Activated CD4-positive, alpha-beta T cell treated with anti-CD3 and anti-CD28 coated beads for 36 hours (primary cell): ENCODE results near the gene SH3BP2. TPM values are rescaled to one million over a fixed set of nuclear protein-coding genes. Genes with fewer than 3 reads are reported as not detected.

Experiments used
- ATAC-seq: fragments of 200-7000 bp; cut with Tn5 transposase; one replicate; pipeline ENCODE4 v1.10.0; 2021; ENCODE audit warnings: mild to moderate bottlenecking, moderate library complexity
- CTCF ChIA-PET: fragments of 350-600 bp; sonication (Branson Sonifier 250); formaldehyde crosslinking; loops from one replicate; lab custom pipeline; 2021; ENCODE audit warnings: antibody characterized with exemption; lab: Charles Lee
- POLR2A ChIA-PET: fragments of 350-600 bp; sonication (Branson Sonifier 250); formaldehyde crosslinking; loops from one replicate; lab custom pipeline; 2021; ENCODE audit warnings: antibody characterized with exemption, inconsistent platforms; lab: Charles Lee
- DNase-seq: peaks from one replicate; pipeline ENCODE4 v3.0.0-alpha.2; 2020
- H3K27ac Mint-ChIP-seq: one replicate; pipeline ENCODE4 v1.8.0; 2021; ENCODE audit warnings: mixed read lengths
- H3K27me3 Mint-ChIP-seq: one replicate; pipeline ENCODE4 v1.8.0; 2021; ENCODE audit warnings: mixed read lengths
- H3K36me3 Mint-ChIP-seq: one replicate; pipeline ENCODE4 v1.8.0; 2021; ENCODE audit warnings: low read depth, mixed read lengths
- H3K4me1 Mint-ChIP-seq: one replicate; pipeline ENCODE4 v1.8.0; 2021; ENCODE audit warnings: mixed read lengths
- H3K4me3 Mint-ChIP-seq: one replicate; pipeline ENCODE4 v1.8.0; 2021; ENCODE audit warnings: mild to moderate bottlenecking, moderate library complexity, mixed read lengths
- H3K9me3 Mint-ChIP-seq: one replicate; pipeline ENCODE4 v1.8.0; 2021; ENCODE audit warnings: low read depth, mixed read lengths
- intact Hi-C, 2 experiments: fragments of 100-400 bp; cut with DNase I in 1 of 2; cut with micrococcal nuclease in 1 of 2; formaldehyde crosslinking; loops; one replicate each; pipeline versions ENCODE4 v1.14.2 to v1.15.1; 2022 to 2024; cut with DNase I, micrococcal nuclease
- total RNA-seq, 2 experiments: library from RNA; stranded (reverse); gene quantifications; one replicate each; pipeline ENCODE4 v1.2.3, GENCODE V29; 2021

The SH3BP2 gene
- total RNA-seq, 2 experiments from 2014 or later = 63.3 to 68.3 TPM

DNA sequence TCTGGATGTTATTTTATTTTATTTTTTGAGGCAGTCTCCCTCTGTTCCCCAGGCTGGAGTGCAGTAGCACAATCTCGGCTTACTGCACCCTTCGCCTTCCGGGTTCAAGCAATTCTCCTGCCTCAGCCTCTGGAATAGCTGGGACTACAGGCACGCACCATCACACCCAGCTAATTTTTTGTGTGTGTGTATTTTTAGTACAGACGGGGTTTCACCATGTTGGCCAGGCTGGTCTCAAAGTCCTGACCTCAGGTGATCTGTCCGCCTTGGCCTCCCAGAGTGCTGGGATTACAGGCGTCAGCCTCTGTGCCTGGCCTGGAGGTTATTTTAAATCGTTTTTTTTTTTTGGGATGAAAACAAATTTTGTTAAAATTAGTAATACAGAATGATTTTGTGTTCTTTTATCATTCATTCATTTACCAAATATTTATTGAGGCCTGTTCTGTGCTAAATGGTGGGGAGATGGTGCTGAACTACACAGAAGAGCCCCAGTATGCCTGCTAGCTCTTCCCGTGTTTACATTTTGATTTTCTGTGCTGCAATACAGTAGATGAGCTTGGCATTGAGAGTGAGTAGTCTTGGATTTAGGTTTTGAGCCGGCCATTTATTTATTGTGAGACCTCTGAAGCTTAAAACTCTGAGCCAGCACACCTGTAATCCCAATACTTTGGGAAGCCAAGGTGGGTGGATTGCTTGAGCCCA is 73.4 kb downstream of the SH3BP2 start:
- ChIA-PET POLR2A (no interaction called here), CTCF (interaction anchor here (1.0 to 1.7 kb wide), 3 partner anchors 8 to 29 kb away, joined by 3 to 4 read pairs (median 4); no protein-coding TSS in a partner anchor)
- Mint-ChIP-seq H3K4me3 (no peak overlapping the region), H3K36me3 (peaks cover 4% of the 10 kb centered on the region), H3K27ac (no peak overlapping the region), H3K9me3 (no peaks in the 10 kb centered on the region), H3K27me3 (no peaks in the 10 kb centered on the region), H3K4me1 (peaks cover 73% of the 10 kb centered on the region)
- ATAC-seq = no peak
- DNase-seq = no peak
- intact Hi-C loops = no loop called here

DNA sequence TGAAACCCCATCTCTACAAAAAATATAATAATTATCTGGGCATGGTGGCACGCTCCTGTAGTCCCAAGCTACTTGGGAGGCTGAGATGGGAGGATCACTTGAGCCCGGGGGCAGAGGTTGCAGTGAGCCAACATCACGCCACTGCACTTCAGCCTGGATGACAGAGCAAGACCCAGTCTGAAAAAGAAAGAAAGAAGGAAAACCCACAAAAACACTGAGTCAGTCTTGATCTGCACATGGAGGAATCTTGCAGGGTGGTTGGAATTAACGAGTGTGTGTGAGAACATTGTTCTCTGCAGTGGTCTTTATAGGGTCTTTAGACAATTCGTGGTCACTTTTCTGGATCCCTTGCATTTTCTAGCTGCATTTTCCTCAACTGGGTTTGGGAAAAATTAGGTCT is 74.0 kb downstream of the SH3BP2 start:
- H3K27ac Mint-ChIP-seq = no peak overlapping the region
- H3K4me3 Mint-ChIP-seq = no peak overlapping the region
- H3K27me3 Mint-ChIP-seq = no peaks in the 10 kb centered on the region
- CTCF ChIA-PET = interaction anchor here (1.2 to 1.7 kb wide), 2 partner anchors 9 to 28 kb away, joined by 3 to 4 read pairs; no protein-coding TSS in a partner anchor
- ATAC-seq (peak; percentile 47), DNase-seq (no peak)
- H3K9me3 Mint-ChIP-seq = no peaks in the 10 kb centered on the region
- intact Hi-C loops = no loop called here
- H3K36me3 Mint-ChIP-seq = peaks cover 6% of the 10 kb centered on the region
- H3K4me1 Mint-ChIP-seq = peaks cover 73% of the 10 kb centered on the region
- POLR2A ChIA-PET = no interaction called here

- peaks cover 6% of the 10 kb centered on the region for H3K36me3 Mint-ChIP-seq
- no peak for DNase-seq
- intact Hi-C loops = no loop called here
- H3K4me1 Mint-ChIP-seq = peaks cover 65% of the 10 kb centered on the region
- ChIA-PET CTCF (interaction anchor here (1.7 kb wide), 1 partner anchor 10 kb away, joined by 3 read pairs; no protein-coding TSS in a partner anchor), POLR2A (no interaction called here)
- H3K27ac Mint-ChIP-seq = no peak overlapping the region
- H3K4me3 Mint-ChIP-seq = no peak overlapping the region
- ATAC-seq = no peak
- H3K27me3 Mint-ChIP-seq = no peaks in the 10 kb centered on the region
- no peaks in the 10 kb centered on the region for H3K9me3 Mint-ChIP-seq
Measured at GRCh38 chr4:2867758-2868491, 75.0 kb downstream of the SH3BP2 start.

DNA sequence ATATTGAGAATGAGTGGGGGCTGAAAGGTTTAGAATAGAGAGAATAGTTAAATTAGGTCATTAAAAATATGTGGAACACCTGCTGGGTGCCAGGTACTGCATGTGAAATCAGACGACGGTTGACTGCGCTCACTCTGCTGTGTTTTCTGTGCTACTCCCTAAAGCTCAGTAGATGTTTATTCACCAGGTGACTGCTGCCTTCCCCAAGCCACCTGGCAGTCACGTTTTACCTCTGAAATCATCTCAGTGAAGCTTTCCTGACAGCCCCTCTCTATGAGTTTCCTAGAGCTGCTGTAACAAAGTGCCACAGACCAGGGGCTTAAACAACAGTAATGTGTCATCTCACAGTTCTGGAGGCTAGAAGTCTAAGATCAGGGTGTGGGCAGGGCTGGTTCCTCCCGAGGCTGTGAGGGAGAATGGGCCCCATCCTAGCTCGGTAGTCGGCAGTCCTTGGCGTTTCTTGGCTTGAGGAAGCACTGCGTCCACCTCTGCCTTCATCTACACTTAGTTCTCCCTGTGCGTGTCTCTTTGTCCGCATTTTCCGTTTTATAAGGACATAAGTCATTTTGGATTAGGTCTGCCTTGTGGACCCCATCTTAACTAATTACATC is 76.1 kb downstream of the SH3BP2 start:
- POLR2A ChIA-PET = no interaction called here
- Mint-ChIP-seq H3K4me1 (peaks cover 65% of the 10 kb centered on the region), H3K4me3 (no peak overlapping the region), H3K27ac (no peak overlapping the region), H3K36me3 (peaks cover 6% of the 10 kb centered on the region), H3K27me3 (no peaks in the 10 kb centered on the region), H3K9me3 (no peaks in the 10 kb centered on the region)
- intact Hi-C loops = no loop called here
- ATAC-seq (no peak), DNase-seq (no peak)
- CTCF ChIA-PET = no interaction called here

DNA sequence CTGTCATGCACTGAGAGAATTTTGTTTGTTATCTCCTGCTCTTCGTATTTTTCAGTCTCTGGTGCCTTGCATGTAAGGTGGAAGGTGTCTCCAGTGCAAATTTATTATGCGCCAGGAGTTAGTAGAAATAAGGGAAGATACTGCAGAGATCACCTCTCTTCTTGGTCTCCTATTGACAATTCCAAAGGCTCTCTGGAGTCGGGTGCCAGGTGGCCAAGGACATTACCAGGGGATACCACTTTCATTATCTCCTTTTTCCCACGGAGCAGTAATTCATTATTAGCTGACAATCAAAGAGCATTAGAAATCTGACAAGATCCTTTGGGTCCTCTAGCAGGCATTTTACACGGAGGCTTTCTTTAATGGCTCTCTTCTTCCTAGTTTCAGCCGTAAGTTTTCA is 76.8 kb downstream of the SH3BP2 start:
- Mint-ChIP-seq H3K27me3 (no peaks in the 10 kb centered on the region), H3K27ac (no peak overlapping the region), H3K9me3 (no peaks in the 10 kb centered on the region), H3K36me3 (peaks cover 6% of the 10 kb centered on the region), H3K4me1 (peaks cover 66% of the 10 kb centered on the region), H3K4me3 (no peak overlapping the region)
- POLR2A ChIA-PET = no interaction called here
- intact Hi-C loops = no loop called here
- DNase-seq (no peak), ATAC-seq (no peak)
- CTCF ChIA-PET = no interaction called here

DNA sequence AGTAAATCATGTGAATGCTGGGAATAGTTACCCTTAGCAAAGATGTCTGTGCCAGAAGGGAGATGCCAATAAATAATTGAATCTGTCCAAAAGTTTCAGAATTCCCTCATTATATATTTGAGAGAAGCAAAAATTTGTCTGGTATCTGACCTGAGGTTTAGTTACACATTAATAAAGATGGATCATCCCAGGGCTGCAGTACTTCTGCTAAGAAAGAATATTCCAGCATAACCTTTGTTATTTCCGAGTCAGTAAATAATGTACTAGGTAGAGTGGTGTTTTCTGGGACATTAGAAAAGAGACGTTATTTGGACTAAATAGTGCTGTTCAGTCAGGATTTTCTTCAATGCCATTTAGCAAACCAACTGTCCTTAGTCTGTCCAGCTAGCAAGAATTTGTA is 77.2 kb downstream of the SH3BP2 start:
- POLR2A ChIA-PET = no interaction called here
- ATAC-seq (no peak), DNase-seq (no peak)
- H3K4me3 Mint-ChIP-seq = no peak overlapping the region
- H3K9me3 Mint-ChIP-seq = no peaks in the 10 kb centered on the region
- H3K36me3 Mint-ChIP-seq = peaks cover 6% of the 10 kb centered on the region
- no peak overlapping the region for H3K27ac Mint-ChIP-seq
- no peaks in the 10 kb centered on the region for H3K27me3 Mint-ChIP-seq
- CTCF ChIA-PET = no interaction called here
- H3K4me1 Mint-ChIP-seq = peaks cover 64% of the 10 kb centered on the region
- intact Hi-C loops = no loop called here

DNA sequence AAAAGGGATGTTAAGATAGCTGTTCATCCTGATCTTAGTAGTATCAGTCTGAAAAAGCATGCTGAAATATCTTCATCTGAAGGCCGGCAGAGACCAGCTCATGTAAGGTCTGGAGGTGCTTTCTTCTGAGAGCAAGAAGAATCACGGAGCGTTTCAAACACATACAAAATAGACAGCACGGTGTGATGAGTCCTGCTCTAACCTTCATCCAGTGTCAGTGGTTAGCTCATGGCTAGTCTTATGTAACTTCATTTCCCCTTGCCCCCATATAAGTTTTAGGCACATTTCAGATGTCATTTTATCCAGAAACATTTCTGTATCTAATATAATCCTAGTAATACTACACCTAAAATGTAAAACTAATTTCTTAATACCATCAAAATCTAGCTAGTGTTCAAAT is 78.6 kb downstream of the SH3BP2 start:
- no peak for DNase-seq
- peaks cover 12% of the 10 kb centered on the region for H3K36me3 Mint-ChIP-seq
- H3K4me3 Mint-ChIP-seq = no peak overlapping the region
- POLR2A ChIA-PET = no interaction called here
- CTCF ChIA-PET = interaction anchor here (0.5 to 3.5 kb wide), 5 partner anchors 10 to 301 kb away, joined by 3 to 14 read pairs (median 3); no protein-coding TSS in a partner anchor
- H3K27ac Mint-ChIP-seq = peak overlapping the region; percentile 80
- intact Hi-C loops = no loop called here
- no peaks in the 10 kb centered on the region for H3K27me3 Mint-ChIP-seq
- ATAC-seq = no peak
- H3K4me1 Mint-ChIP-seq = peaks cover 64% of the 10 kb centered on the region
- no peaks in the 10 kb centered on the region for H3K9me3 Mint-ChIP-seq

GRCh38 chr4:2871911-2872310 is 79.0 kb downstream of the SH3BP2 start:
- CTCF ChIA-PET = interaction anchor here (0.5 to 3.5 kb wide), 6 partner anchors 11 to 301 kb away, joined by 3 to 14 read pairs (median 3); no protein-coding TSS in a partner anchor
- ATAC-seq = peak; percentile 39
- intact Hi-C loops = no loop called here

GRCh38 chr4:2873329-2873728 is 80.4 kb downstream of the SH3BP2 start:
- H3K9me3 Mint-ChIP-seq = no peaks in the 10 kb centered on the region
- peaks cover 63% of the 10 kb centered on the region for H3K4me1 Mint-ChIP-seq
- DNase-seq (no peak), ATAC-seq (no peak)
- no peaks in the 10 kb centered on the region for H3K27me3 Mint-ChIP-seq
- H3K4me3 Mint-ChIP-seq = no peak overlapping the region
- intact Hi-C loops = no loop called here
- H3K27ac Mint-ChIP-seq = no peak overlapping the region
- POLR2A ChIA-PET = interaction anchor here (0.8 kb wide), 1 partner anchor 11 kb away, joined by 3 read pairs; no protein-coding TSS in a partner anchor
- H3K36me3 Mint-ChIP-seq = peaks cover 17% of the 10 kb centered on the region
- CTCF ChIA-PET = interaction anchor here (3.5 kb wide), 1 partner anchor 12 kb away, joined by 14 read pairs; no protein-coding TSS in a partner anchor

More at GRCh38 chr4:2871911-2872310, 79.0 kb downstream of the SH3BP2 start:
- Mint-ChIP-seq H3K27ac (peak overlapping the region; percentile 80), H3K36me3 (peaks cover 12% of the 10 kb centered on the region), H3K27me3 (no peaks in the 10 kb centered on the region), H3K4me3 (no peak overlapping the region), H3K9me3 (no peaks in the 10 kb centered on the region), H3K4me1 (peaks cover 60% of the 10 kb centered on the region)
- DNase-seq = no peak
- POLR2A ChIA-PET = no interaction called here

DNA sequence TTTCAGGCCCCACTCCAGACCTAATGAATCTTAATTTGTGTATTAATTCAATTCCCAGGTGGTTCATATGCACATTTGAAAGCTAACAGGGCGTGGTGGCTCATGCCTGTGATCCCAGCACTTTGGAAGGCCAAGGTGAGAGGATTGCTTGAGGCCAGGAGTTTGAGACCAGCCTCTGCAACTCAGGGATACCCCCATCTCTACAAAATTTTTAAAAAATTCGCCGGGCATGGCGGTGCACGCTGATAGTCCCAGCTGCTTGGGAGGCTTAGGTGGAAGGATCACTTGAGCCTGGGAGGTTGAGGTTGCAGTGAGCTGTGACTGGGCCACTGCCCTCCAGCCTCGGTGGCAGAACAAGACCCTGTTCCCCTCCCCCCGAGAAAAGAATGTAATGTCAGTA is 82.0 kb downstream of the SH3BP2 start:
- CTCF ChIA-PET = no interaction called here
- H3K27ac Mint-ChIP-seq = no peak overlapping the region

GRCh38 chr4:2875556-2875955 is 82.7 kb downstream of the SH3BP2 start:
- Mint-ChIP-seq H3K36me3 (peaks cover 26% of the 10 kb centered on the region), H3K9me3 (no peaks in the 10 kb centered on the region), H3K4me1 (peaks cover 50% of the 10 kb centered on the region), H3K27ac (peak overlapping the region; percentile 29), H3K4me3 (no peak overlapping the region), H3K27me3 (no peaks in the 10 kb centered on the region)
- ChIA-PET CTCF (no interaction called here), POLR2A (no interaction called here)
- intact Hi-C loops = no loop called here
- DNase-seq = no peak
- no peak for ATAC-seq

More for the DNA sequence above, 82.0 kb downstream of the SH3BP2 start:
- POLR2A ChIA-PET = no interaction called here
- DNase-seq (no peak), ATAC-seq (no peak)
- H3K36me3 Mint-ChIP-seq = peaks cover 24% of the 10 kb centered on the region
- no peaks in the 10 kb centered on the region for H3K9me3 Mint-ChIP-seq
- intact Hi-C loops = no loop called here
- H3K27me3 Mint-ChIP-seq = no peaks in the 10 kb centered on the region
- H3K4me3 Mint-ChIP-seq = no peak overlapping the region
- peaks cover 55% of the 10 kb centered on the region for H3K4me1 Mint-ChIP-seq
